ENCODE results near the gene ZBTB20.
A peak's percentile ranks its signal among the peaks of the same experiment; 100 is the strongest.

The ZBTB20 gene

DNA sequence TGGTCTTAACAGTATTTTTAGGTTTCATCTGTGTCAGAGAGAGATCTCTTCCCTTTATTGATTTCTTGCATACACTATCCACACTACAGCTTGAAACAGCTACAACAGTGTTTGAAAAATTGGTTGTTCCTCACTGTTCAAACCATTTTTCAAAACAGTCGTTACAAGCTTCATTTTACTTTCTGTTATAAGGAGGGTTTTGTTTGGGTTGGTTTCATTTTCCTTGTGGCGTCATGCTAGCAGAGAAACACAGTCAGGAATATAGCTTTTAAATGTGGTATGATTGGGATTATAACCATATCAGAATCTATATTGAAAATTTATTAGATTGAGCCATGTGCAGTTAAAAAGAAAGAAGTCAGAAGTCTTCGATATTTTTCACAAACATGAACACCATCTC lies 400.6 kb downstream of the ZBTB20 start:
- H3K4me3 ChIP-seq (ENCODE audit: low read depth in 1 of 2, low read length in 2 of 2), result peak overlapping the region in 1 of 2 experiments; percentile 43; a peak in 3 of 4 replicates
- no peaks in the 10 kb centered on the region for H4K20me1 ChIP-seq (ENCODE audit: insufficient read depth, low read length)
- ATAC-seq (ENCODE audit: insufficient read depth, low read depth), result peak; percentile 80
- H3K36me3 ChIP-seq (ENCODE audit: insufficient read depth, low read length), result no peaks in the 10 kb centered on the region
- H3K27me3 ChIP-seq (ENCODE audit: insufficient read depth, low read length, poor library complexity), result no peaks in the 10 kb centered on the region
- TF ChIP-seq EZH2 (IDR thresholded peaks at IDR 0.05; ENCODE audit: borderline replicate concordance, low read depth, low read length, severe bottlenecking), result no peak
- TF ChIP-seq, protein P1, sequence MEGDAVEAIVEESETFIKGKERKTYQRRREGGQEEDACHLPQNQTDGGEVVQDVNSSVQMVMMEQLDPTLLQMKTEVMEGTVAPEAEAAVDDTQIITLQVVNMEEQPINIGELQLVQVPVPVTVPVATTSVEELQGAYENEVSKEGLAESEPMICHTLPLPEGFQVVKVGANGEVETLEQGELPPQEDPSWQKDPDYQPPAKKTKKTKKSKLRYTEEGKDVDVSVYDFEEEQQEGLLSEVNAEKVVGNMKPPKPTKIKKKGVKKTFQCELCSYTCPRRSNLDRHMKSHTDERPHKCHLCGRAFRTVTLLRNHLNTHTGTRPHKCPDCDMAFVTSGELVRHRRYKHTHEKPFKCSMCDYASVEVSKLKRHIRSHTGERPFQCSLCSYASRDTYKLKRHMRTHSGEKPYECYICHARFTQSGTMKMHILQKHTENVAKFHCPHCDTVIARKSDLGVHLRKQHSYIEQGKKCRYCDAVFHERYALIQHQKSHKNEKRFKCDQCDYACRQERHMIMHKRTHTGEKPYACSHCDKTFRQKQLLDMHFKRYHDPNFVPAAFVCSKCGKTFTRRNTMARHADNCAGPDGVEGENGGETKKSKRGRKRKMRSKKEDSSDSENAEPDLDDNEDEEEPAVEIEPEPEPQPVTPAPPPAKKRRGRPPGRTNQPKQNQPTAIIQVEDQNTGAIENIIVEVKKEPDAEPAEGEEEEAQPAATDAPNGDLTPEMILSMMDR (IDR thresholded peaks at IDR 0.05; ENCODE audit: borderline replicate concordance, extremely low read depth, low read length, poor library complexity, severe bottlenecking), result no peak
- H3K27ac ChIP-seq (ENCODE audit: low read length), result peak overlapping the region; percentile 62
- no peaks in the 10 kb centered on the region for H3K9me3 ChIP-seq (ENCODE audit: insufficient read depth, low read length, severe bottlenecking)
- H3K79me2 ChIP-seq (ENCODE audit: insufficient read depth, low read length), result no peaks in the 10 kb centered on the region
- peak overlapping the region; percentile 41; the same call in 1 of the 2 replicates for H2AFZ ChIP-seq (ENCODE audit: low read depth, low read length)
- DNase-seq, result no peak
- peaks cover 10% of the 10 kb centered on the region for H3K4me1 ChIP-seq (ENCODE audit: insufficient read depth, low read length)
- peak overlapping the region; percentile 46 for H3K9ac ChIP-seq (ENCODE audit: low read depth, low read length)
- peak overlapping the region; percentile 47 for H3K4me2 ChIP-seq (ENCODE audit: insufficient read depth, low read length)

DNA sequence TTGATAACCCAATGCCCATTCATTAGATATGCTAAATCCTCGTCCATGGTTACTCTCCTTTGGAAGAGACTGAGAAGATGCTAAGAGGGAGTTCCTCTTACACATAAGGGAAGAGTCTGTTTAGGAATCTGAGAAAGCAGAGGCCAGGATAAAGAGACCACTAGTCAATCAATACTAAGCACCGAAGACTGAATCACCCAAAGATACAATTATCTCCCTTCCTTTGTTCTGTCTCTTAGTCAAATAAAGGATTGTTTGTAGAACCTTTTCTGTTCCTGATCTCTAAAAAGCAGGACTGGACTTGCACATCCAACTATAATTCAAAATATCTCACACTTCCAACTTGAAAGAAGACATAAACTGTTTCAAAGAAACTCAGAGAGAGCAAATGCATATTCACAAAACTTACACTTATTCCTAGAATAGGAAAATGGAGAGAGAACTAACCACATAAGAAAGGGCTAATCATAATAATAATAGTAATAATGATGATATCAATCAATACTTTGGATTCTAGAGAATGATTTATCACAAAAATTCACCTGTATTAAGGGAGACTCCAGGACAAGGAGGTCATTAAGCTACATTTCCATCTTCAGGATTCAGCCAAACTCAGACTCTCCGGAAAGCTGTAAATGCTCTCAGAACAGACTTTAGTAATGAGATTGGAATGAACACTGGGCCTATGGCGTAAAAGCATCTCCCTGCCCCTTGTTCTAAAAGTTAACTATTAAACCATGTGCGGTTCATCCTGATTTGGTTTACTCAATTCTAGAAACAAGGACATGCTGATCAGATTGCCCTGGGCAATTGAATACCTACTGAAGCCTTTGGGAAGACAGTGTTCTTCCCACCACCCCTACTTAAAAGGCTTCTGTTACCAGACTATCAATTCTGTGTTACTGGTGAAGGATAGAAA lies 401.5 kb downstream of the ZBTB20 start:
- H3K79me2 ChIP-seq (ENCODE audit: insufficient read depth, low read length), result no peaks in the 10 kb centered on the region
- peak overlapping the region; percentile 46; the same call in 1 of the 2 replicates for H3K9ac ChIP-seq (ENCODE audit: low read depth, low read length)
- H3K4me2 ChIP-seq (ENCODE audit: insufficient read depth, low read length), result peak overlapping the region; percentile 47; the same call in 1 of the 2 replicates
- no peak for TF ChIP-seq EZH2 (IDR thresholded peaks at IDR 0.05; ENCODE audit: borderline replicate concordance, low read depth, low read length, severe bottlenecking)
- TF ChIP-seq, protein P1 (IDR thresholded peaks at IDR 0.05; ENCODE audit: borderline replicate concordance, extremely low read depth, low read length, poor library complexity, severe bottlenecking), result no peak
- ATAC-seq (ENCODE audit: insufficient read depth, low read depth) (no peak), DNase-seq (no peak)
- peak overlapping the region; percentile 62 for H3K27ac ChIP-seq (ENCODE audit: low read length)
- H3K4me3 ChIP-seq (ENCODE audit: low read depth in 1 of 2, low read length in 2 of 2), result no peak overlapping the region
- H4K20me1 ChIP-seq (ENCODE audit: insufficient read depth, low read length), result no peaks in the 10 kb centered on the region
- no peaks in the 10 kb centered on the region for H3K36me3 ChIP-seq (ENCODE audit: insufficient read depth, low read length)
- no peaks in the 10 kb centered on the region for H3K27me3 ChIP-seq (ENCODE audit: insufficient read depth, low read length, poor library complexity)
- peaks cover 10% of the 10 kb centered on the region for H3K4me1 ChIP-seq (ENCODE audit: insufficient read depth, low read length)
- no peaks in the 10 kb centered on the region for H3K9me3 ChIP-seq (ENCODE audit: insufficient read depth, low read length, severe bottlenecking)
- peak overlapping the region; percentile 41; the same call in 1 of the 2 replicates for H2AFZ ChIP-seq (ENCODE audit: low read depth, low read length)

DNA sequence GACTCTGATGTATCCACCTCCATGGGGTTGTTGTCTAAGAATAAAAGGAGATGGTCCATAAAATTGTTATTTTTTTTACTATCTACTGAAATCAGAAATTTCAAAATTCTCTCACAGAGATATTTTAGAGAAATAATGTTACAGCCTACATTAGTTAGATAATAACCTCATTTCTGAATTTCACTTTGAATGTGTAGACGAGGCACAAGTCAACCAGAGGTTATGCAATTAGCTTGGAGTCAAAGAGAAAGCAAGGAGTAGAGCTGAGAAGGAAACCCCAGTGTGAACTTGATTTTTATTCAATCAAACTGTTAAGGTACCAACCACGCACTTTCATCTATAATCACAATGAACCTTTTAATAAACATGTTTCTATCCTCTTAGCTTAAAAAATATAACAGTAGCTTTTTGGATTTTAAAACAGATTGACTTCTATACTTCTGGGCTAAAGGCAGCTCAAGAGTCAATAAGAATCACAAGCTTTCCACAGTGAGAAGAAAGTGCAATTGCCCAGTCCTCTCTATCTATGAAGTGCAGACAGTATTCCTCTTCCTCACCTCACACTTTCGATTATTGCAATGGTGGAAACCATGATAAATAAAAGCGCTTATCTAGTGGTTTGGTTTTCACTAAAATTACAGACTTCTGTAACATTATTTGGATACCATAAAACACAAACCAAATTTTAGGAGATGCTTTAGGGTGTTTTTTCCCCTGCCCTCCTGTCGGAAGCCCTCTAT lies 403.2 kb downstream of the ZBTB20 start:
- peaks cover 10% of the 10 kb centered on the region for H3K4me1 ChIP-seq (ENCODE audit: insufficient read depth, low read length)
- no peaks in the 10 kb centered on the region for H3K27me3 ChIP-seq (ENCODE audit: insufficient read depth, low read length, poor library complexity)
- H3K79me2 ChIP-seq (ENCODE audit: insufficient read depth, low read length), result no peaks in the 10 kb centered on the region
- no peak overlapping the region for H3K9ac ChIP-seq (ENCODE audit: low read depth, low read length)
- H3K9me3 ChIP-seq (ENCODE audit: insufficient read depth, low read length, severe bottlenecking), result no peaks in the 10 kb centered on the region
- no peaks in the 10 kb centered on the region for H3K36me3 ChIP-seq (ENCODE audit: insufficient read depth, low read length)
- TF ChIP-seq, protein P1 (IDR thresholded peaks at IDR 0.05; ENCODE audit: borderline replicate concordance, extremely low read depth, low read length, poor library complexity, severe bottlenecking), result no peak
- no peak for TF ChIP-seq EZH2 (IDR thresholded peaks at IDR 0.05; ENCODE audit: borderline replicate concordance, low read depth, low read length, severe bottlenecking)
- no peaks in the 10 kb centered on the region for H4K20me1 ChIP-seq (ENCODE audit: insufficient read depth, low read length)
- DNase-seq, result no peak
- no peak overlapping the region for H3K27ac ChIP-seq (ENCODE audit: low read length)
- ATAC-seq (ENCODE audit: insufficient read depth, low read depth), result no peak
- H3K4me3 ChIP-seq (ENCODE audit: low read depth in 1 of 2, low read length in 2 of 2), result no peak overlapping the region
- no peak overlapping the region for H3K4me2 ChIP-seq (ENCODE audit: insufficient read depth, low read length)
- no peak overlapping the region for H2AFZ ChIP-seq (ENCODE audit: low read depth, low read length)

All from DND-41 (cell line).